Measurements from ENCODE around the gene SHMT2. TPM values are rescaled to one million over a fixed set of nuclear protein-coding genes. Genes with fewer than 3 reads are reported as not detected.

Gene SHMT2
- total and polyA plus RNA-seq, 2 of the 13 experiments (the other 11 are each of a cell fraction or from before 2014, with no cell fraction given), result 181 to 393 TPM

GRCh38 chr12:57238854-57239554, 9.5 kb downstream of the SHMT2 start (continued):
- TF ChIP-seq NFYC (CRISPR knock-in tag; IDR thresholded peaks at IDR 0.05) (no peak), ZXDC (CRISPR knock-in tag; IDR thresholded peaks at IDR 0.05) (no peak; the same call in 1 of the 2 replicates), ZFP82 (CRISPR knock-in tag; IDR thresholded peaks at IDR 0.05; ENCODE audit: borderline replicate concordance) (no peak), NR2F1 (CRISPR knock-in tag; IDR thresholded peaks at IDR 0.05) (no peak), FOSL2 (CRISPR knock-in tag; IDR thresholded peaks at IDR 0.05) (peak; percentile 26; the same call in 1 of the 2 replicates), IKZF5 (CRISPR knock-in tag; IDR thresholded peaks at IDR 0.05) (peak; percentile 56; the same call in 1 of the 2 replicates), ZNF589 (CRISPR knock-in tag; conservative IDR thresholded peaks at IDR 0.05) (no peak), POGK (CRISPR knock-in tag; conservative IDR thresholded peaks at IDR 0.05) (no peak), CBX5 (CRISPR knock-in tag; IDR thresholded peaks at IDR 0.05; ENCODE audit: borderline replicate concordance) (no peak), REXO4 (CRISPR knock-in tag; IDR thresholded peaks at IDR 0.05; ENCODE audit: borderline replicate concordance) (no peak), ZNF567 (CRISPR knock-in tag; IDR thresholded peaks at IDR 0.05; ENCODE audit: borderline replicate concordance) (peak; percentile 90; the same call in 1 of the 2 replicates), DZIP1 (CRISPR knock-in tag; IDR thresholded peaks at IDR 0.05) (no peak), ZNF652 (CRISPR knock-in tag; IDR thresholded peaks at IDR 0.05; ENCODE audit: borderline replicate concordance, low read depth) (no peak), ZNF768 (CRISPR knock-in tag; IDR thresholded peaks at IDR 0.05) (peak; percentile 85), RFXANK (CRISPR knock-in tag; IDR thresholded peaks at IDR 0.05) (no peak), BATF2 (CRISPR knock-in tag; IDR thresholded peaks at IDR 0.05) (no peak), ZNF317 (CRISPR knock-in tag; IDR thresholded peaks at IDR 0.05) (peak; percentile 81; the same call in 1 of the 2 replicates), ZBTB43 (CRISPR knock-in tag; conservative IDR thresholded peaks at IDR 0.05) (0 out of 2 replicates have a peak, but pooled peaks have one; percentile 47)

Measured in HepG2 (cell line).